Mucosa of rectum (tissue), 2 donors: ENCODE results near the gene SYNGR4.

Experiments used
- H3K27ac ChIP-seq, 2 donors: one replicate each; pipeline ENCODE4 v1.7.0; 2013; ENCODE audit warnings: inconsistent platforms in 2 of 2, low read depth in 2 of 2, low read length in 2 of 2
- H3K27me3 ChIP-seq, 2 donors: one replicate each; pipeline ENCODE4 v1.7.0; 2013; ENCODE audit warnings: low read length in 2 of 2; ENCODE audit not compliant: control insufficient read depth in 2 of 2, insufficient read depth in 2 of 2
- H3K36me3 ChIP-seq, 2 donors: one replicate each; pipeline ENCODE4 v1.7.0; 2013; ENCODE audit warnings: low read length in 2 of 2; ENCODE audit not compliant: control insufficient read depth in 2 of 2, insufficient read depth in 2 of 2
- H3K4me1 ChIP-seq, 2 donors: one replicate each; pipeline ENCODE4 v1.7.0; 2013; ENCODE audit warnings: low read length in 2 of 2, mild to moderate bottlenecking in 1 of 2; ENCODE audit not compliant: control insufficient read depth in 2 of 2, insufficient read depth in 2 of 2
- H3K4me3 ChIP-seq, 2 donors: one replicate each; pipeline ENCODE4 v1.7.0; 2013; ENCODE audit warnings: low read length in 2 of 2
- H3K9ac ChIP-seq, 2 donors: one replicate each; pipeline ENCODE4 v1.7.0; 2013; ENCODE audit warnings: low read length in 2 of 2, low read depth in 1 of 2, mild to moderate bottlenecking in 1 of 2
- H3K9me3 ChIP-seq, 2 donors: one replicate each; pipeline ENCODE4 v1.7.0; 2013; ENCODE audit warnings: low read length in 2 of 2; ENCODE audit not compliant: control insufficient read depth in 2 of 2
- donor health status: healthy.
- donor health status: Normal muscosa, but diverticular disease.

Gene SYNGR4

GRCh38 chr19:48354332-48354992, 9.7 kb upstream of the SYNGR4 start:
- H3K9ac ChIP-seq: no peak overlapping the region
- H3K9me3 ChIP-seq: no peaks in the 10 kb centered on the region
- H3K36me3 ChIP-seq: no peaks in the 10 kb centered on the region
- H3K27ac ChIP-seq: no peak overlapping the region
- H3K4me3 ChIP-seq: no peak overlapping the region
- H3K4me1 ChIP-seq: no peaks in the 10 kb centered on the region
- no peaks in the 10 kb centered on the region for H3K27me3 ChIP-seq

- Histone ChIP-seq H3K27me3 (no peaks in the 10 kb centered on the region), H3K4me3 (no peak overlapping the region), H3K9me3 (no peaks in the 10 kb centered on the region), H3K9ac (no peak overlapping the region), H3K27ac (no peak overlapping the region), H3K36me3 (no peaks in the 10 kb centered on the region), H3K4me1 (no peaks in the 10 kb centered on the region)
Measured at GRCh38 chr19:48355365-48355954, 8.7 kb upstream of the SYNGR4 start.

- Histone ChIP-seq H3K9ac (no peak overlapping the region), H3K27ac (no peak overlapping the region), H3K9me3 (no peaks in the 10 kb centered on the region), H3K4me1 (peaks cover 5 to 6% of the 10 kb centered on the region in 2 donors), H3K36me3 (no peaks in the 10 kb centered on the region), H3K27me3 (no peaks in the 10 kb centered on the region), H3K4me3 (no peak overlapping the region)
Measured at GRCh38 chr19:48359123-48359522, 5.0 kb upstream of the SYNGR4 start.

- Histone ChIP-seq H3K36me3 (no peaks in the 10 kb centered on the region), H3K9me3 (no peaks in the 10 kb centered on the region), H3K27me3 (no peaks in the 10 kb centered on the region), H3K4me1 (peaks cover 12% of the 10 kb centered on the region in 2 donors), H3K27ac (no peak overlapping the region), H3K9ac (no peak overlapping the region), H3K4me3 (no peak overlapping the region)
Measured at GRCh38 chr19:48361912-48362311, 2.3 kb upstream of the SYNGR4 start.

GRCh38 chr19:48362716-48363499, 1.3 kb upstream of the SYNGR4 start:
- no peaks in the 10 kb centered on the region for H3K27me3 ChIP-seq
- H3K27ac ChIP-seq: peak overlapping the region; percentile 93 to 99
- no peaks in the 10 kb centered on the region for H3K36me3 ChIP-seq
- peaks cover 14 to 18% of the 10 kb centered on the region in 2 donors for H3K4me1 ChIP-seq
- peak overlapping the region; percentile 71 to 83 for H3K4me3 ChIP-seq
- peak overlapping the region; percentile 86 to 88 for H3K9ac ChIP-seq
- H3K9me3 ChIP-seq: no peaks in the 10 kb centered on the region

- H3K4me1 ChIP-seq: peaks cover 17 to 22% of the 10 kb centered on the region in 2 donors
- no peaks in the 10 kb centered on the region for H3K36me3 ChIP-seq
- H3K27ac ChIP-seq: peak overlapping the region; percentile 93 to 99
- peak overlapping the region; percentile 71 to 83 for H3K4me3 ChIP-seq
- H3K9me3 ChIP-seq: no peaks in the 10 kb centered on the region
- no peaks in the 10 kb centered on the region for H3K27me3 ChIP-seq
- peak overlapping the region; percentile 86 to 88 for H3K9ac ChIP-seq
Measured at GRCh38 chr19:48363500-48363809, 712 bp upstream of the SYNGR4 start.

- Histone ChIP-seq H3K36me3 (no peaks in the 10 kb centered on the region), H3K27me3 (no peaks in the 10 kb centered on the region), H3K4me1 (peaks cover 28 to 32% of the 10 kb centered on the region in 2 donors), H3K27ac (peak overlapping the region; percentile 93 to 99), H3K4me3 (peak overlapping the region; percentile 71 to 83), H3K9ac (peak overlapping the region; percentile 76 to 86), H3K9me3 (no peaks in the 10 kb centered on the region)
Measured at GRCh38 chr19:48364598-48365348, 606 bp downstream of the SYNGR4 start.

GRCh38 chr19:48365602-48366001, 1.4 kb downstream of the SYNGR4 start:
- Histone ChIP-seq H3K9ac (no peak overlapping the region), H3K27ac (no peak overlapping the region), H3K4me3 (no peak overlapping the region), H3K9me3 (no peaks in the 10 kb centered on the region), H3K4me1 (peaks cover 29 to 34% of the 10 kb centered on the region in 2 donors), H3K36me3 (no peaks in the 10 kb centered on the region), H3K27me3 (no peaks in the 10 kb centered on the region)

- H3K36me3 ChIP-seq: no peaks in the 10 kb centered on the region
- peak overlapping the region in 1 of 2 donors; percentile 69 for H3K27ac ChIP-seq
- H3K4me1 ChIP-seq: peaks cover 34% of the 10 kb centered on the region in 2 donors
- no peaks in the 10 kb centered on the region for H3K9me3 ChIP-seq
- H3K27me3 ChIP-seq: no peaks in the 10 kb centered on the region
- H3K4me3 ChIP-seq: no peak overlapping the region
- no peak overlapping the region for H3K9ac ChIP-seq
Measured at GRCh38 chr19:48367855-48368254, 3.7 kb downstream of the SYNGR4 start.
